IPS-18c (cell line): ENCODE measurements around the gene PSG11.
"Not testable (repeated sequence)": the region's sequence is repeated elsewhere in the genome, so short reads cannot be mapped to it uniquely, and the experiment has no call there.

Experiments
- H3K4me3 ChIP-seq: 2 replicates; pipeline ENCODE4 v1.7.0; 2013; ENCODE audit warnings: low read depth, mild to moderate bottlenecking, low read length, moderate library complexity; ENCODE audit not compliant: insufficient read depth
- H3K9me3 ChIP-seq: one replicate; pipeline ENCODE4 v1.6.1; 2013; ENCODE audit warnings: mild to moderate bottlenecking, low read length, moderate library complexity; ENCODE audit not compliant: control insufficient read depth, insufficient read depth

The PSG11 gene

DNA sequence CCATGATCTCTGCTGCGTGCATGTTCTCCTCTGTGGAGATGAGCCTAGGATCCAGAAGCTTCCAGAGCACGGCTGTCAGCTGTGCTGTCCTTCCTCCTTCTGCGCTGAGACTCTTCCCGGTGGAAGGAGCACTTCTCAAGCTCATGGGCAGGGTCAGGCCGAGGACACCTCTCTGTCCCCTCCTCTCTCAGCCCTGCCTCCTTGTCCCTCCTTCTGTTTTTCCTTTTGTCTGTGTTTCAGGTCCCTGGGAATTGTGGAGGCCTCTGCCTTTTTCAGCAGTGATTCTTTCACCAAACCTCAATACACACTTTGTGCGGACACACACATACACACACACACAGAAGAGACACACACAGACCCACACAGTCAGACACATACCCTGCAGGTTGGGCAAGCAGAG, at the start of gene PSG11:
PSG11 (minus strand) TSS at position 101 of the 400 bp plus-strand sequence; CDS start at position 4, 97 bp downstream.
- not testable (repeated sequence) for H3K4me3 ChIP-seq, H3K9me3 ChIP-seq

DNA sequence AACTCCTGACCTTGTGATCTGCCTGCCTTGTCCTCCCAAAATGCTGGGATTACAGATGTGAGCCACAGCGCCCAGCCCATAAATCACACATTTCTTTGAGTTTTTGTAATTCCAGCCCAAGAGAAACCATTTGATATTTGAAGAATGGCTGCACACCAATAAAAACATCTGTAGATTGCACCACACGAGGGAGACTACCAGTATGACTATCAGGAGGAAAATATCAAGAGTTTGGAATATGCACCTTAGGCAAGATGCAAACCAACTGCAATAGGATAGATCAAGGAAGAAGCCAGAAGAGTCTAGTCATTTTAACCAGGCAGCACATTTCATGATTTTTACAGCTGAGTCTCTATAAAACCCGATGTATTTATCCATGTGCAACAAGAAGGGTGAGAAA, 36.1 kb upstream of the PSG11 start:
- not testable (repeated sequence) for H3K9me3 ChIP-seq

DNA sequence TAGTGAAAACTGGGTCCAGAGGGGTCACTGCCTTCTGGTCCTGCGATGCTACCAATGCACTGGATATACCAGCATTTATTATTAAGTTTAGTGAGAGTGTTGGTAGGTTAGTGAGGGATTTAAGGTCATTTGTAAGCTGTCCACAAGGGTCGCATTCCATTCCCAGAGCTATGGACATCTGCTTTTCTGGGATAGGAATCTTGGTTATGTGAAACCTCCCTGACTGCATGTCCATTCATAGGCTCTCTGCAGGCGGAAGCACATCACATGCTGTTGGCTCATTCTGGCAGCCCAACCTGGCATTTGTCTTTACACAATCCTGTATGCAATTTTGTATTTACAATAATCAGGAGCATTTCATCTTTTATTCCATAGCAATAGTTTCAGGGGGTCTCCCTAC, 35.1 kb upstream of the PSG11 start:
- not testable (repeated sequence) for H3K4me3 ChIP-seq, H3K9me3 ChIP-seq

More for the DNA sequence above, 36.1 kb upstream of the PSG11 start:
- not testable (repeated sequence) for H3K4me3 ChIP-seq

DNA sequence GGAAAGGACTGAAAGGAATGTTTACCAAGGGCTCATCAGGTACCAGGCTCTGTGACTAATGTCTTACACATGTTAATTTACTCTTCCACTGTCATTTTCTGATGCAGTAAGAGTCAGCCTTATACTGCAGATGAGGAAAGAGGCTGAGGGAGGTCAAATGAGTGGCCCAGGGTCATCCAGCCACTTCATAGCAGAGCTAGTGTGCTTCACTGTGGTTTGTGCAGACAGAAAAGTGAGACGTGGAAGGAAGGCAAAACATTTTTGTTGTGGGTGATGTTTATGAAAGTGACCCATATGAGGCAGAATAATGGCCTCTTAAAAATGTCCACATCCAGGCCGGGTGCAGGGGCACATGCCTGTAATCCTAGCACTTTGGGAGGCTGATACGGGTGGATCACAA, 34.0 kb upstream of the PSG11 start:
- H3K4me3 ChIP-seq, H3K9me3 ChIP-seq: not testable (repeated sequence)

DNA sequence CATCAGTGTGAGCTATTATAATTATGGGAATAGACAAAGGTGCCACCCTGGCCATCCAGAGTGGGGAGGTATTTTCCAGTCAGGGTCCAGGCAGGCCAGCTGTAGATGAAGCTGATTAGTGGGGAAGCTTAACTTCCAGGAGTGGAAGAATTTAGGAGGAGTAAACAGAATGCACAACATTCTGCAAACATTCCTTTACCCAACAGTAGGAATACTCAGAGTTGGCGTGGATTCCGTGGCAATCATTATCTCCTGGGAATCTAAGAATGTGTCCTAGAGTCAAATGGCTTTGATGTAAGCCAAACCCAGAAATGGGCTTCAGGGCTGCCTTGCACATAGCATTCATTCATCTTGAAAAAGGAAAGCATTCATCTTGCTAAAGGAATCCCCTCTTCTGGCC, 33.2 kb upstream of the PSG11 start:
- not testable (repeated sequence) for H3K4me3 ChIP-seq, H3K9me3 ChIP-seq

DNA sequence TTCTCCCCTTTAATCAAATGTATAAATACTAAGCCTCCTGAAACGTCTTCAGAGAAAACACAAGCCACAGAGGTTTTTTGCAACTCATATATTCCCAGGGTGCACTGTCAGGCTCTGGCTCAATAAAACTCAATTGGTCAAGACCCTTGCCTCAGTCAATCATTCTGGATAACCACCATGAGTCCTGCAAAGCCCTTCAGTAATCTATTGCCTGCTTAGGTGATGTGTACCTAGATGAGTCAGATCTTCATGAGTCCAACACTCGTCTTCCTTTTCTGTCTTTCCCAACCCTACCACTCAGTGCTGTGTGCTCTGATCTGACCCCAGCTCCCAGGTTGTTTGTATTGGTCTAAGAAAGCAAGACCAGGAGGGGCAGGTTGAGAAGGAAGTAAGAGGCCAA, 32.2 kb upstream of the PSG11 start:
- H3K4me3 ChIP-seq, H3K9me3 ChIP-seq: not testable (repeated sequence)

DNA sequence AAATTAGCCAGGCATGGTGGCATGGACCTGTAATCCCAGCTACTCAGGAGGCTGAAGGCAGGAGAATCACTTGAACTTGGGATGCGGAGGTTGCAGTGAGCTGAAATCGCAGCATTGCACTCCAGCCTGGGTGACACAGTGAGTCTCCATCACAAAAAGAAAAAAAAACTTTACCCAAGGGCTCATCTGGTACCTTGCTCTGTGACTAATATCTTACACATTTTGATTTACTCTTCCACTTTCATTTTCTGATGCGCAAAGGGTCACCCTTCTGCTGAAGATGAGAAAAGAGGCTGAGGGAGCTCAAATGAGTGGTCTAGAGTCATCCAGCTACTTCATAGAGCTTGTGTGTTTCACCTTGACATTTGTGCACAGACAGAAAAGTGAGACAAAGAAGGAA, 21.7 kb upstream of the PSG11 start:
- not testable (repeated sequence) for H3K9me3 ChIP-seq, H3K4me3 ChIP-seq

DNA sequence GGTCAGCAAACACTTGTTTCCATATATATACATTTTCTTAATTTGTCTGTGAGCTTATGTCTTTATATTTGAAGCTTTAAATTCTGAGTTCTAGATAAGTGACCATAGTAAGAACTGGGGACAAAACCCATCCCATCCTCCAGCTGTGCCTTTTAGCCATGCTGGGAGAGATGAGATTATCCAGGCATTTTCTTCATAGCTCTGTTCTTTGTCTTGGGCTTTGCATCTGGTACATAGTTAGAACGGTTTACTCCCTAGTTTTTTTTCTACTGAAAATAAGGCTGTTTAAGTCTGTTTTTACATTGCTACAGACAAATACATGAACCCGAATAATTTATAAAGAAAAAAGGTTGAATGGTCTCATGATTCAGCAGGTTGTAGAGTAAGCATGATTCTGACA, 20.3 kb upstream of the PSG11 start:
- H3K4me3 ChIP-seq, H3K9me3 ChIP-seq: not testable (repeated sequence)

DNA sequence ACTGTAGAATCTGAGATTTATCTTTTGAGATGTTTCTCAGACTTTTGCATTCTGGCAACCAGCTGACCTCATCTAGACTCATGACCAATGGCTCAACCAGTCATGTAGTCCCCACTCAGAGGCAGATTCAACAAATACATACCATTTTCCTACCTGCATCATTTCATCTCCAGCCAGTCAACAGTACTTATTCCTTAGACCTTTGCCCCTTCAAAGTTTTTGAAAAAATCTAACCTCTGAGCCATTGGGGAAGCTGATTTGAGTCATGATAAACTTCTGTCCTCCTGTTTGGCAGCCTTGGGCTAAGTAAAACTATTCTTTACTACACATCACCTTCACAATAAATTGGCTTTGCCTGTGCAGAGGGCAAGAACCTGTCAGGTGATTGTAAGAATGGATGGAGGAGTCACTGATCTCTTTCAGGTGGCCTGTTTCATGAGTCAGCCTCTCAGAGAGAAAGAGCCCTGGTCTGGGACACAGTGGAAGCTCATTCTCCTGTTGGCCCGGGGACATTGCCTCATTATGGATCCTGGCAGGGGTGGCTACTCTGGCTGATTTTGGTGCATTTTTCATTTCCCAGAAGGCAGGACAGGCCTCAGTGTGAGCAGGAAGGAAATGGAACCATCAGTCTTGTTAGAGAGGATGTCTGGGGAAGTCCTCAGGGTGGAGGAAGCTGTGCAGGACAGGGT, 17.4 kb upstream of the PSG11 start:
- H3K9me3 ChIP-seq, H3K4me3 ChIP-seq: not testable (repeated sequence)

DNA sequence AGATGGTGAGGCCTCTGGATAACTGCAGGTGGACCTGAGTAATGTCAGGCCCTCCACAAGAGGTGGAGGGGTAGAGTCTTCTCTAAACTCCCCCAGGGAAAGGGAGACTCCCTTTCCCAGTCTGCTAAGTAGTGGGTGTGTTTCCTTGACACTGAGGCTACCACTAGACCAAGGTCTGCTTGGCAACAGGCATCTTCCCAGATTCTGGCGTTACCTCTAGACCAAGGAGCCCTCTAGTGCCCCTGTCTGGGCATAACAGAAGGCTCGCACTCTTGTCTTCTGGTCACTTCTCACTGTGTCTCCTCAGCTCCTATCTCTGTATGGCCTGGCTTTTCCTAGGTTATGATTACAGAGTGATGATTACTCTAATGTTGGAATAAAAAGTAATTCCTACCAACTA, 5.4 kb upstream of the PSG11 start:
- H3K4me3 ChIP-seq, H3K9me3 ChIP-seq: not testable (repeated sequence)

DNA sequence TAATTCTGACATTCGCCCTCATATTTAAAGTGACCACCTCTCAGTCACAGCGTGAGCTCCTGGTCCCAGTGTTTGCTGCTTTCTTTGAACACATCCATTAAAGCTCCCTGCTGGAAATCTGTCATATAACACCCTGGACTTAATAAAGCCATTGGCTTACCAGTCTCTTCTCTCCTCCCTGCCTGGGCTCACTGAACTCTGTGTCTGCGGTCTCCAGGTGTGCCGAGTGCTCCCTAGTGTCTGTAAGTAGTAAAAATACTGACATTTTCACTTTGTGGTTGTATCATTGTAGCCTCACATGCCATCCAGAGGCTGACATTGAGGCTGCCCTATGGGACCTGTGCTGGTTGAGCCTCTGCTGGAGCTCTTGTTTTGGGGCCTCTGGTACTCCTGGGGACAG, 2.6 kb upstream of the PSG11 start:
- no peak overlapping the region for H3K4me3 ChIP-seq
- H3K9me3 ChIP-seq = no peaks in the 10 kb centered on the region

DNA sequence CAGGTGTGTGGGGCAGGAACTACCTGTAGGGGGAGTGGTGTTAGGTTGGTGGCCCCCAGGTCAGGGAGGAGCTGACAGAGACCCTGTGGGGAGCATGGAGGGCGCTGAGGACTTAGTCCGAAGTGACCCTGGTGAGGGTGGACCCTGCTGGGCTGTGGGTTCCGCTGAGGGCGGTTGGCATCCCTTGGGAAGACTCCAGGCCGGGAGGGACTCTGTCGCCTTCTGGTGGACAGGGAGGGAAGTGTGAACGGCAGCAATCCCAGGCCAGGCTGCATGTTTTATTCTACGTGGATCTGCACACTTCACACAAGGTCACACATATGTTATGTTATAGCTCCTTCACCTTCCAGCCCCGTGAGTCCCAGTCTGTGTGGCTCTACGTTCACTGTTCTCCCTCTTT, 1.7 kb upstream of the PSG11 start:
- not testable (repeated sequence) for H3K4me3 ChIP-seq, H3K9me3 ChIP-seq

DNA sequence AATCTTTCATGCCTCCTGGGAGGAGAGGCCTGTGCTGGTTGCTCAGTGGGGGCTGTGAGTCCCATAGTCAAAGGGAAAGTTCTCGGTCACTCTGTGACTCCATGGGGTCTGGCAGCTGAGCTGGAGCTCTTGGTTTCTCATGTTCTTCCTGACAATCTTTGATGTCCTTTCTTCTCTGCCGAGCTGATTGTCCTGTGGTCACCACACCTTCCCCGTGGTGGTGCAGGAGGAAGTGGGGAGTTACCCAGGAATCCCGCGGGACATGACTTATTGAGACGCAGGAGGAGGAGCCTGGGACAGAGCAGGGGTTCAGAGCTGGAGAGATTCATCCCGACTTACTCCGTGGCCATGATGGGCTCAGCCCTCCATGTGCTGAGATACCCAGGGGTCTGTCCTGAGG, 792 bp upstream of the PSG11 start:
- H3K4me3 ChIP-seq, H3K9me3 ChIP-seq: not testable (repeated sequence)

DNA sequence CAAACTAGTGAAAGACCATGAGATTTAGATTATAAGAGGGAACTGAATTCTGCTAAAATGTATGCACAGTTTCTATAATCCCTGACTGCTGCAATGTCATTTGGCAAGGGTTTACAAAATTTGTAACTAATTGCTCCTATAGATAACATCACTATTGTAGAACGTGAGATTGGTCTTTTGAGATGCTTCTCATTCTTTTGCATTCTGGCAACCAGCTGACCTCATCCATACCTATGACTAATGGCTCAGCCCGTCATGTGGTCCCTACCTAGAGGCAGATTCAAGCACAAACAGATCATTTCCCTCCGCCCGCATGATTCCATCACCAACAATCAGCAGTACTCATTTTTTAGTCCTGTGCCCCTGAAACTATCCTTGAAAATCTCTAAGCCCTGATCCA, 4.2 kb downstream of the PSG11 start:
- H3K9me3 ChIP-seq, H3K4me3 ChIP-seq: not testable (repeated sequence)

DNA sequence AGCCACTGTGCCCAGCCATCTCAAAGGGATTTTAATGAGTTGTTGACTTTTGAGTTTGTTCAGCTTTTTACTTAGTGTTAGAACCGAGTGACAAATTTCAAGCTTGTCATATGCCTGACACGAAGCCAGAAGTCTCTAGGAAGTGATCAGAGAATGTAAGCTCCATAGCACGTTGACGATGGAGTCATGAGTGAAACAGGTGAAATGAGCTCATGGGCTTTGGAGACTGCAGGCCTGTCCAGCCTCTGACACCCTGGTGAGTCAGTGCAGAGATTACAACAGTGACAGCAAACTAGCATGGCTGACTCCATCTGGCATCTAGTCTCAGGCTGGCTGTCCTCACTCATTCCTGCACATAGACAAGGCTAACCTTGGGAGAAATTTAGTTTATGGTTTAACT, 4.6 kb downstream of the PSG11 start:
- not testable (repeated sequence) for H3K9me3 ChIP-seq, H3K4me3 ChIP-seq

DNA sequence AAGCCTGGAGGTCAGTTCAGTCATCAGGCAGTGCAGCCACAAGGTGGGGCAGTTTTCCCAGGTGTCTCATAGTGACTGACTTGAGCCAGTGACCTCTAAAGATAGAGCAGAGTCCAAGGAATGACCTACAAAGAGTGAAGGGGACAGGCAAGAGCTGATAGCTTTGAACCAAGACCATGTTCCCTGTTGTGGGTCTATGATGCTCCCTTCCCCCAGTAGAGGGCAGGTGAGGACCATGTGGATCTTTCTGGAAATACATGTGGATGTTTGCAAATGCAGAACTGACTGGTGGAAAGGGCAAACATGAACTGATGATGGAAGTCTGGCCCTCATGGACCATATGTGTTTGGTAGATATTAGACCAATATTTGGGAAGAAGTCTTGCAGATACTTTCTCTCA, 6.7 kb downstream of the PSG11 start:
- H3K4me3 ChIP-seq, H3K9me3 ChIP-seq: not testable (repeated sequence)

DNA sequence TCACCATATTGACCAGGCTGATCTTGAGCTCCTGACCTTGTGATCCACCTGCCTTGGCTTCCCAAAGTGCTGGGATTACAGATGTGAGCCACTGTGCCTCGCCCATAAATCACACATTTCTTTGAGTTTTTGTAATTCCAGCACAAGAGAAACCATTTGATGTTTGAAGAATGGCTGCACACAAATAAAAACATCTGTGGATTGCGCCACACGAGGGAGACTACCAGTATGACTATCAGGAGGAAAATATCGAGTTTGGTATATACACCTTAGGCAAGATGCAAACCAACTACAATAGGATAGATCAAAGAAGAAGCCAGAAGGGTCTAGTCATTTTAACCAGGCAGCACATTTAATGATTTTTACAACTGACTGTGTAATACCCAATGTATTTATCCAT, 20.4 kb downstream of the PSG11 start:
- not testable (repeated sequence) for H3K4me3 ChIP-seq, H3K9me3 ChIP-seq

DNA sequence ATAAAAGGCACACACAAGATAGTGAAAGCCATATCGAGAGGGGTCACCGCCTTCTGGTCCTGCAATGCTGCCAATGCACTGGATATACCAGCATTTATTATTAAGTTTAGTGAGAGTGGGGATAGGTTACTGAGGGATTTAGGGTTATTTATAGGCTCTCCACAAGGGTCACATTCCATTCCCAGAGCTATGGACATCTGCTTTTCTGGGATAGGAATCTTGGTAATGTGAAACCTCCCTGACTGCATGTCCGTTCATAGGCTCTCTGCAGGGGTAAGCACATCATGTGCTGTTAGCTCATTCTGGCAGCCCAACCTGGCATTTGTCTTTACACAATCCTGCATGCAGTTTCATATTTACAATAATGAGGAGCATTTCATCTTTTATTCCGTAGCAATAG, 21.4 kb downstream of the PSG11 start:
- H3K4me3 ChIP-seq, H3K9me3 ChIP-seq: not testable (repeated sequence)

DNA sequence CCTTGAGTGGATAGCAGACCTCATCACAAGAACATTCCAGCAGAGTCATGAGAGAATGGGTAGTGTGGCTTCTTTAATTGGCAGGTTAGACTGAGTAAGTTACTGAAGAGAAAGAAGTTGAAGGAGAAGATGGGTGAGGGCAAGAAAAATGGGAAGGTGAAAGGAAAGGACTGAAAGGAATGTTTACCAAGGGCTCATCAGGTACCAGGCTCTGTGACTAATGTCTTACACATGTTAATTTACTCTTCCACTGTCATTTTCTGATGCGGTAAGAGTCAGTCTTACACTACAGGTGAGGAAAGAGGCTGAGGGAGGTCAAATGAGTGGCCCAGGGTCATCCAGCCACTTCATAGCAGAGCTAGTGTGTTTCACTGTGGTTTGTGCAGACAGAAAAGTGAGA, 22.6 kb downstream of the PSG11 start:
- H3K4me3 ChIP-seq, H3K9me3 ChIP-seq: not testable (repeated sequence)
